Endothelial cell of umbilical vein (primary cell): Measurements from ENCODE around the gene TF. TPM values are rescaled to one million over a fixed set of nuclear protein-coding genes. Genes with fewer than 3 reads are reported as not detected.

Source experiments
- BruUV-seq: library from RNA; stranded (reverse); fragments of 400-500 nt; replicated peaks from 2 replicates; lab custom pipeline; 2021; lab: Mats Ljungman, UMichigan
- CTCF ChIA-PET: fragments of 300-600, 350-600 bp; sonication (Branson Sonifier 250); formaldehyde crosslinking; loops from one replicate; lab custom pipeline; 2021; ENCODE audit warnings: antibody characterized with exemption, inconsistent platforms; lab: Charles Lee
- POLR2A ChIA-PET: fragments of 300-600, 350-600 bp; sonication (Branson Sonifier 250); formaldehyde crosslinking; loops from one replicate; lab custom pipeline; 2021; ENCODE audit warnings: antibody characterized with exemption, inconsistent platforms; lab: Charles Lee
- DNase-seq: peaks from one replicate; pipeline ENCODE4 v3.0.0-alpha.2; 2011; ENCODE audit warnings: low read depth, low spot score
- FAIRE-seq: peaks from 2 replicates; lab custom pipeline; 2011; peaks lifted over from hg19 to GRCh38; lab: Jason Lieb, UNC
- H2AFZ ChIP-seq: 2 replicates; pipeline ENCODE4 v1.6.0; 2012; ENCODE audit warnings: low read depth, low read length, control low read depth, inconsistent platforms
- H3K27ac ChIP-seq: 2 replicates; pipeline ENCODE4 v1.5.1; 2011; ENCODE audit warnings: low read depth, mild to moderate bottlenecking, control low read depth, low read length, moderate library complexity; ENCODE audit not compliant: insufficient read depth
- H3K27me3 ChIP-seq, 2 experiments: 2 replicates each; pipeline versions ENCODE4 v1.6.0 to v1.6.1; 2011; ENCODE audit warnings: low read length in 2 of 2, mixed read lengths in 1 of 2; ENCODE audit not compliant: control insufficient read depth in 2 of 2, insufficient read depth in 2 of 2
- H3K36me3 ChIP-seq, 2 experiments: 2 replicates in 1 of 2; 3 replicates in 1 of 2; pipeline ENCODE4 v1.5.1; 2011; ENCODE audit warnings: low read length in 2 of 2, mild to moderate bottlenecking in 1 of 2, moderate library complexity in 1 of 2; ENCODE audit not compliant: control insufficient read depth in 2 of 2, insufficient read depth in 2 of 2; ENCODE audit errors: extremely low read depth in 1 of 2
- H3K4me1 ChIP-seq: 3 replicates; pipeline ENCODE4 v1.5.1; 2011; ENCODE audit warnings: mild to moderate bottlenecking, low read length; ENCODE audit not compliant: control insufficient read depth, insufficient read depth; ENCODE audit errors: extremely low read depth
- H3K4me2 ChIP-seq: 2 replicates; pipeline ENCODE4 v1.6.1; 2011; ENCODE audit warnings: low read length, control low read depth, mixed read lengths; ENCODE audit not compliant: insufficient read depth
- H3K4me3 ChIP-seq, 3 experiments: fragments of 200-600 bp in 1 of 3; sonication (generic), shearing (Covaris generic) in 1 of 3; replicated peaks in 1 of 3; 2 replicates each; pipeline ENCODE4 v1.5.1; 2011 to 2016; ENCODE audit warnings: control low read depth in 3 of 3, low read length in 3 of 3, mild to moderate bottlenecking in 2 of 3, inconsistent platforms in 1 of 3, low read depth in 1 of 3, moderate library complexity in 1 of 3; ENCODE audit not compliant: insufficient read depth in 1 of 3
- H3K79me2 ChIP-seq: 2 replicates; pipeline ENCODE4 v1.6.0; 2012; ENCODE audit warnings: low read length, inconsistent platforms; ENCODE audit not compliant: control insufficient read depth, insufficient read depth
- H3K9ac ChIP-seq: replicated peaks from 2 replicates; pipeline ENCODE3; 2011; ENCODE audit warnings: low read length, control low read depth; ENCODE audit not compliant: insufficient read depth; ENCODE audit errors: extremely low read depth
- H3K9me1 ChIP-seq: replicated peaks from 3 replicates; pipeline ENCODE4 v1.6.0; 2011; ENCODE audit warnings: mild to moderate bottlenecking, low read length; ENCODE audit not compliant: control insufficient read depth, insufficient read depth; ENCODE audit errors: extremely low read depth
- H3K9me3 ChIP-seq: replicated peaks from 2 replicates; pipeline ENCODE4 v1.5.1; 2012; ENCODE audit warnings: low read length, inconsistent platforms; ENCODE audit not compliant: control insufficient read depth, insufficient read depth
- H4K20me1 ChIP-seq: replicated peaks from 2 replicates; pipeline ENCODE3; 2011; ENCODE audit warnings: mild to moderate bottlenecking, low read length; ENCODE audit not compliant: control insufficient read depth, insufficient read depth; ENCODE audit errors: extremely low read depth
- EZH2 ChIP-seq: IDR thresholded peaks from 2 replicates; pipeline ENCODE4 v1.6.1; 2012; ENCODE audit warnings: borderline replicate concordance, low read depth, mild to moderate bottlenecking, moderate library complexity, low read length, inconsistent platforms; ENCODE audit not compliant: severe bottlenecking
- FOS ChIP-seq: IDR thresholded peaks from 2 replicates; pipeline ENCODE4 v1.6.1; 2011; ENCODE audit warnings: mild to moderate bottlenecking, low read length, moderate library complexity, borderline replicate concordance; ENCODE audit not compliant: insufficient read depth
- GATA2 ChIP-seq: IDR thresholded peaks from 2 replicates; pipeline ENCODE4 v1.7.0; 2011; ENCODE audit warnings: low read depth, mild to moderate bottlenecking, moderate library complexity, mixed read lengths, low read length; ENCODE audit not compliant: insufficient read length, insufficient read depth
- JUN ChIP-seq: IDR thresholded peaks from 2 replicates; pipeline ENCODE4 v1.6.1; 2011; ENCODE audit warnings: borderline replicate concordance, low read depth; ENCODE audit not compliant: insufficient read length, insufficient read depth
- MYC ChIP-seq: IDR thresholded peaks from one replicate; pipeline ENCODE4 v1.6.1; 2011; ENCODE audit warnings: mild to moderate bottlenecking, low read depth, low read length
- POLR2A ChIP-seq: IDR thresholded peaks from 2 replicates; pipeline ENCODE4 v1.6.1; 2012; ENCODE audit warnings: low read depth, mild to moderate bottlenecking, control low read depth, low read length
- POLR2AphosphoS5 ChIP-seq: IDR thresholded peaks from 2 replicates; pipeline ENCODE4 v1.6.1; 2012; ENCODE audit warnings: low read depth, mild to moderate bottlenecking, control low read depth, low read length, moderate library complexity; ENCODE audit not compliant: insufficient read depth
- dilution Hi-C: fragments of 300-500 bp; cut with MboI; formaldehyde crosslinking; loops from one replicate; pipeline ENCODE4 v1.15.0; 2019; ENCODE audit warnings: low sequenced_read_pairs; ENCODE audit not compliant: extremely low pct_ligation_motif_present
- intact Hi-C: fragments of 100-400 bp; cut with micrococcal nuclease; formaldehyde crosslinking; loops from one replicate; pipeline ENCODE4 v1.10.0; 2022
- polyA plus RNA-seq, 4 experiments: library from polyadenylated mRNA; depleted of rRNA in 3 of 4; stranded (reverse) in 3 of 4; unstranded in 1 of 4; fragments of >200 nt; gene quantifications; 2 replicates each; pipeline versions ENCODE4 v1.2.1 to v1.2.3, GENCODE V29; 2011 to 2012; ENCODE audit warnings: missing spikeins in 1 of 4
- total RNA-seq: library from RNA; stranded (reverse); gene quantifications from 2 replicates; pipeline ENCODE4 v1.2.3, GENCODE V29; 2021
- TF ChIP-seq, protein P1 (sequence below): IDR thresholded peaks from 2 replicates; pipeline ENCODE4 v1.6.1; 2011; ENCODE audit not compliant: insufficient read depth, insufficient read length
- TF ChIP-seq, protein P2 (sequence below), 2 donors: IDR thresholded peaks; 1 replicate in 1 of 2; 2 replicates in 1 of 2; pipeline ENCODE4 v1.5.1; 2011; ENCODE audit warnings: low read length in 2 of 2, mild to moderate bottlenecking in 2 of 2, moderate library complexity in 2 of 2, control low read depth in 1 of 2, inconsistent platforms in 1 of 2, low read depth in 1 of 2; ENCODE audit not compliant: insufficient read depth in 1 of 2; ENCODE audit errors: extremely low read depth in 1 of 2

TF gene
- total and polyA plus RNA-seq, 2 donors (not counting 3 experiments of a cell fraction or from before 2014, with no cell fraction given): 0.32 to 0.69 TPM

DNA sequence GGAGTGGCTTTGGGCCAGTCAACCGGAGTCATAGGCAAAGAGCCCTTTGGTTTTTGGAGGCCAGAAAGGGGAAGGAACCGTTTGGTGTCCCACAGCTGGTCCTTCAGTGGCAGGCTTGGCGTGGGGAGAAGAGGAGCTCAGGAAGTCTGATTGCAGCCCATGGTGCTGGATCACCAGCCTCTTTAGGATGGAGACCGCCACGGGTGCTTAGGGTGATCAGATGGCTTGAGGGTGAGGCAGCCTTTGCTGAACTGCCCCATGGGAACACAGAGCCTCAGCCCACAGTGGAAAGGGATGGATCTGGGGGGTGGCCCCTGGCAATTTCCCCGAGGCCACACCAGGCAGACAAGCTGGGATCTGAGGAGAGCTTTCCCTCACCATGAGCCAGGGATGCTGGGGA, 45.8 kb upstream of the TF start:
- ChIA-PET CTCF (no interaction called here), POLR2A (no interaction called here)
- Histone ChIP-seq H3K4me3 (no peak overlapping the region), H3K4me1 (no peaks in the 10 kb centered on the region), H3K36me3 (no peaks in the 10 kb centered on the region), H3K9ac (no peak overlapping the region), H3K27me3 (peaks cover 3 to 7% of the 10 kb centered on the region in 2 experiments), H3K4me2 (no peak overlapping the region), H4K20me1 (no peaks in the 10 kb centered on the region), H3K9me1 (no peaks in the 10 kb centered on the region), H3K27ac (no peak overlapping the region), H2AFZ (no peak overlapping the region), H3K79me2 (no peaks in the 10 kb centered on the region), H3K9me3 (no peaks in the 10 kb centered on the region)
- no peak for FAIRE-seq
- DNase-seq: no peak
- intact Hi-C loops: no loop called here
- dilution Hi-C loops: no loop called here
- no TSS peak for BruUV-seq
- TF ChIP-seq GATA2: no peak
- TF ChIP-seq FOS: no peak
- TF ChIP-seq, protein P1, sequence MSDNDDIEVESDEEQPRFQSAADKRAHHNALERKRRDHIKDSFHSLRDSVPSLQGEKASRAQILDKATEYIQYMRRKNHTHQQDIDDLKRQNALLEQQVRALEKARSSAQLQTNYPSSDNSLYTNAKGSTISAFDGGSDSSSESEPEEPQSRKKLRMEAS: no peak
- no peak for TF ChIP-seq POLR2A

DNA sequence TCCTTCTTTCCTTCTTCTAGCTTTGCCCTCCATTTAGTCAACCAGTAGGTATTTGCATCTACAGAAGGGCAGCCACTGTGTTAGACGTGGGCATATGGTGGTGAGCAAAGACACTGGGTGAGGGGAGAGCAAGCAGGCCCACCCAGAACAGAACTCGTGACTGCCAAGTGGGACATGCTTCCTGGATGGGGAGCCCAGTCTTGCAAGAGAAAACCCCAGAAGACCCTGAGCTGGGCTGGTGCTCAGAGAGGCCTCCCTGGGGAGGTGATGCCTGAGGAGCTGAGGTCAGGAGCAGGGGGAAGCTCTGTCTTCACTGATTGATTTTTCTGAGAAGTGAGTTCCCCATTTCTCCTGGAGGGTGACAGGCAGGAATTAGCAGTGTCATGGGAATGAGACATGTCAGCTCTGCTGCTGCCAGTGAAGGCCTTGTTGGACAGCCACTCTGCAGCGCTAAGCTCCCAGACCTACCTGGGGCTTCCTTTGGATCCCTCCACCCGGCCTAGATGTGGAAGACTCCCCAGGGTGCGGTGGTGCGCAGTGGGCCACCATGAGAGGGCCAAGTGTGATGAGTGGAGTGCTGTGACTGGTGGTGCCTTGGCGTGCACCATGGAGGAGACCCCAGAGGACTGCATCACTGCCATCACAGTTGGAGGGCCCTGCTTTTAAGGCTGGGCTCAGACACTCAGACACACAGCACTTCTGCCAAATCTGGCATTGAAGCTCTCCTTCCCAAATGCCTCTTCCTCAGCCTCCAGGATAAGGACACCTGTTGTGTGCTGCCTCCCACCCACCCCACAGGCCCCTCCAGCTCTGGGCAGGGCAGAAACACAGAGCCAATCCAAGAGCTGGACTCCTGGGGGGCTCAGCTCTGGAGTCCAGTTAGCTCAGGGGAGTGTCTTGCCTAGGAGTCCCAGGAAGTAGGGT, 44.5 kb upstream of the TF start:
- intact Hi-C loops (no loop called here), dilution Hi-C loops (no loop called here)
- peaks cover 4 to 12% of the 10 kb centered on the region in 2 experiments for H3K27me3 ChIP-seq
- H3K9ac ChIP-seq: no peak overlapping the region
- no peak overlapping the region for H2AFZ ChIP-seq
- no peaks in the 10 kb centered on the region for H3K4me1 ChIP-seq
- H3K9me1 ChIP-seq: no peaks in the 10 kb centered on the region
- no peaks in the 10 kb centered on the region for H3K9me3 ChIP-seq
- POLR2A ChIA-PET: no interaction called here
- no peaks in the 10 kb centered on the region for H3K36me3 ChIP-seq
- no peaks in the 10 kb centered on the region for H3K79me2 ChIP-seq
- no peak overlapping the region for H3K27ac ChIP-seq
- CTCF ChIA-PET: no interaction called here
- DNase-seq (no peak), FAIRE-seq (no peak)
- no peak overlapping the region for H3K4me2 ChIP-seq
- no peak overlapping the region for H3K4me3 ChIP-seq
- no TSS peak for BruUV-seq
- TF ChIP-seq, protein P2, sequence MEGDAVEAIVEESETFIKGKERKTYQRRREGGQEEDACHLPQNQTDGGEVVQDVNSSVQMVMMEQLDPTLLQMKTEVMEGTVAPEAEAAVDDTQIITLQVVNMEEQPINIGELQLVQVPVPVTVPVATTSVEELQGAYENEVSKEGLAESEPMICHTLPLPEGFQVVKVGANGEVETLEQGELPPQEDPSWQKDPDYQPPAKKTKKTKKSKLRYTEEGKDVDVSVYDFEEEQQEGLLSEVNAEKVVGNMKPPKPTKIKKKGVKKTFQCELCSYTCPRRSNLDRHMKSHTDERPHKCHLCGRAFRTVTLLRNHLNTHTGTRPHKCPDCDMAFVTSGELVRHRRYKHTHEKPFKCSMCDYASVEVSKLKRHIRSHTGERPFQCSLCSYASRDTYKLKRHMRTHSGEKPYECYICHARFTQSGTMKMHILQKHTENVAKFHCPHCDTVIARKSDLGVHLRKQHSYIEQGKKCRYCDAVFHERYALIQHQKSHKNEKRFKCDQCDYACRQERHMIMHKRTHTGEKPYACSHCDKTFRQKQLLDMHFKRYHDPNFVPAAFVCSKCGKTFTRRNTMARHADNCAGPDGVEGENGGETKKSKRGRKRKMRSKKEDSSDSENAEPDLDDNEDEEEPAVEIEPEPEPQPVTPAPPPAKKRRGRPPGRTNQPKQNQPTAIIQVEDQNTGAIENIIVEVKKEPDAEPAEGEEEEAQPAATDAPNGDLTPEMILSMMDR (IDR thresholded peaks at IDR 0.05; ENCODE audit: extremely low read depth in 1 of 2, insufficient read depth in 1 of 2, low read depth in 1 of 2, low read length in 2 of 2): no peak
- TF ChIP-seq POLR2AphosphoS5 (no peak), FOS (no peak), GATA2 (no peak), JUN (no peak), EZH2 (no peak), MYC (no peak), POLR2A (no peak)
- TF ChIP-seq, protein P1: no peak
- no peaks in the 10 kb centered on the region for H4K20me1 ChIP-seq
